Mesenteric fat pad (tissue), 1 donor: ENCODE measurements around the gene VAV2. TPM values are rescaled to one million over a fixed set of nuclear protein-coding genes. Genes with fewer than 3 reads are reported as not detected.

ENCODE experiments used
- DNase-seq: peaks from one replicate; pipeline ENCODE4 v3.0.0-alpha.2; 2020; ENCODE audit warnings: low spot score
- long read RNA-seq: library from polyadenylated mRNA; unstranded; transcript quantifications from one replicate; pipeline ENCODE4 v2.0.0, GENCODE V29; 2020
- total RNA-seq: library from RNA; stranded (reverse); fragmentation: NEBNext Ultra II Directional; extraction: Animal tissue kit (Norgen Biotek cat#: 25700); gene quantifications from one replicate; pipeline ENCODE4 v1.2.1, GENCODE V29; 2021
- donor health status: DM: yes; HTN: yes; CAD: no.

Gene VAV2, protein sequence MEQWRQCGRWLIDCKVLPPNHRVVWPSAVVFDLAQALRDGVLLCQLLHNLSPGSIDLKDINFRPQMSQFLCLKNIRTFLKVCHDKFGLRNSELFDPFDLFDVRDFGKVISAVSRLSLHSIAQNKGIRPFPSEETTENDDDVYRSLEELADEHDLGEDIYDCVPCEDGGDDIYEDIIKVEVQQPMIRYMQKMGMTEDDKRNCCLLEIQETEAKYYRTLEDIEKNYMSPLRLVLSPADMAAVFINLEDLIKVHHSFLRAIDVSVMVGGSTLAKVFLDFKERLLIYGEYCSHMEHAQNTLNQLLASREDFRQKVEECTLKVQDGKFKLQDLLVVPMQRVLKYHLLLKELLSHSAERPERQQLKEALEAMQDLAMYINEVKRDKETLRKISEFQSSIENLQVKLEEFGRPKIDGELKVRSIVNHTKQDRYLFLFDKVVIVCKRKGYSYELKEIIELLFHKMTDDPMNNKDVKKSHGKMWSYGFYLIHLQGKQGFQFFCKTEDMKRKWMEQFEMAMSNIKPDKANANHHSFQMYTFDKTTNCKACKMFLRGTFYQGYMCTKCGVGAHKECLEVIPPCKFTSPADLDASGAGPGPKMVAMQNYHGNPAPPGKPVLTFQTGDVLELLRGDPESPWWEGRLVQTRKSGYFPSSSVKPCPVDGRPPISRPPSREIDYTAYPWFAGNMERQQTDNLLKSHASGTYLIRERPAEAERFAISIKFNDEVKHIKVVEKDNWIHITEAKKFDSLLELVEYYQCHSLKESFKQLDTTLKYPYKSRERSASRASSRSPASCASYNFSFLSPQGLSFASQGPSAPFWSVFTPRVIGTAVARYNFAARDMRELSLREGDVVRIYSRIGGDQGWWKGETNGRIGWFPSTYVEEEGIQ
- total RNA-seq = 19.3 TPM
- long read RNA-seq, partial matches to known transcripts = 11 of 27 reads
- long read RNA-seq, other reads (novel, unspliced or antisense) = 16 of 27 reads

DNA sequence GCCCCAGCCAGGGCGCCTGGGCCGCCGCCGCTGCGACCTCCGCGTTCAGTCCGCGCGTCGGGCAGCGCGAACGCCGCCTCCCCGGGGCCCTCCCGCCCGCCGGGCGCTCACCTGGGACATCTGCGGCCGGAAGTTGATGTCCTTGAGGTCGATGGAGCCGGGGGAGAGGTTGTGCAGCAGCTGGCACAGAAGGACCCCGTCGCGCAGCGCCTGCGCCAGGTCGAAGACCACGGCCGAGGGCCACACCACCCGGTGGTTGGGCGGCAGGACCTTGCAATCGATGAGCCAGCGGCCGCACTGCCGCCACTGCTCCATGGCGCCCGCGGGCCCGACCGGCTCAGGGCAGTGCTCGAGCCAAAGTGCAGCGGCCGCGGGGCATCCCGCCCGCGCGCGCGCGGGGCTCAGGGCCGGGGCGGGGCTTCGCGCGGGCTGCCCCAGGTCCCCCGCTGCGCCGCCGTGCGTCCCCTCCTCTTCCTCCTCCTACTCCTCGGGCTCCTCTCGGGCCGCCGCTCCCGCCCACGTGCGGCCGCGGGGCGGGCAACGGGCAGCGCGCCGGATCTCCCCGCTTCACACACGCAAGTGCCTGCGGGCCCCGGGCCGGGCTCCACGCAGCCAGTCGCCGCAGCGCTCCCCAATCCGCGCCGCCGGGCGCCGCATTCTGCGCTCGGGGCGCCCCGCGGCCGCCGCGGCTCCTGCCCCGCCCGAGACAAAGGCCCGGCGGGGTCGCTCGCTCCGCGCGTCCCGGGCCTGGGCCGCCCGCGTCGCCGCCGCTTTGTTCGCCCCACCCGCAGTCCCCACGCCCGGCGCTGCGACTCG, at the start of gene VAV2:
TSS of gene VAV2 (minus strand) at position 361 of the 816 bp plus-strand sequence. CDS start at position 315, 46 bp downstream.
- no peak for DNase-seq

DNA sequence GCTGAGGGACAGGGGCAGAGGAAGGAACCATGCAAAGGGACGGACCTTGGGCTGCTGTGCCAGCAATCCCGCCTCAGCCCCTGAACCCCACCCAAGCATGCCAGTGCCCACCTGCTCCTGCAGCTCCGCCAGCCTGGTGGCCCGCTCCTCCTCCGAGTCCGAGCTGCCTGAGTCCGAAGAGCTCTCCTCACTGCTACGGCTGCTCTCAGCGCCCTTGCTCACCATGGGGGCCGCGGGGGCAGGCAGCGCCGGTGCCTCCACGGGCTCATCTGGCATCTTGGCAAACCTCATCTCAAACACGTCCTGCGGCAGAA, 49.5 kb upstream of the VAV2 start:
- no peak for DNase-seq

- no peak for DNase-seq
These were observed 48.9 kb upstream of the VAV2 start for GRCh38 chr9:134040781-134041648.

DNA sequence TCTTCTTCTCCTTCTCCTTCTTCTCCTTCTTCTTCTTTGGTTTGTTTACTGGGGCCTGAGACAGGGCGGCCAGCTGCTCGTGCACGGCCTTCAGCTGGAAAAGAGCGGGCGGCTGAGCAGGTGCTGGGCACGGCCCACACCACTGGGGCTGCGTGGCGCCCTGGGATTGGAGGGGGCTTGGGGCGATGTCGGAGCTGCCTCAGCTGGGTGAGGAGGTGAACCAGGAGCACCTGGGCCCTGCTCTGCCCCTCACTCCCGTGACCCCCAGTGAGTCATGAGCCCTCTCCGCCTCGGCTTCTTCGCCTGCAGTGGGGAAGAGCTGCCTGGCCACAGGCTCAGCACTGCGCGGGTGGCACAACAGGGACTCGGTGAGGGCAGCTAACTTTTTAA, 48.0 kb upstream of the VAV2 start:
- DNase-seq = no peak

DNA sequence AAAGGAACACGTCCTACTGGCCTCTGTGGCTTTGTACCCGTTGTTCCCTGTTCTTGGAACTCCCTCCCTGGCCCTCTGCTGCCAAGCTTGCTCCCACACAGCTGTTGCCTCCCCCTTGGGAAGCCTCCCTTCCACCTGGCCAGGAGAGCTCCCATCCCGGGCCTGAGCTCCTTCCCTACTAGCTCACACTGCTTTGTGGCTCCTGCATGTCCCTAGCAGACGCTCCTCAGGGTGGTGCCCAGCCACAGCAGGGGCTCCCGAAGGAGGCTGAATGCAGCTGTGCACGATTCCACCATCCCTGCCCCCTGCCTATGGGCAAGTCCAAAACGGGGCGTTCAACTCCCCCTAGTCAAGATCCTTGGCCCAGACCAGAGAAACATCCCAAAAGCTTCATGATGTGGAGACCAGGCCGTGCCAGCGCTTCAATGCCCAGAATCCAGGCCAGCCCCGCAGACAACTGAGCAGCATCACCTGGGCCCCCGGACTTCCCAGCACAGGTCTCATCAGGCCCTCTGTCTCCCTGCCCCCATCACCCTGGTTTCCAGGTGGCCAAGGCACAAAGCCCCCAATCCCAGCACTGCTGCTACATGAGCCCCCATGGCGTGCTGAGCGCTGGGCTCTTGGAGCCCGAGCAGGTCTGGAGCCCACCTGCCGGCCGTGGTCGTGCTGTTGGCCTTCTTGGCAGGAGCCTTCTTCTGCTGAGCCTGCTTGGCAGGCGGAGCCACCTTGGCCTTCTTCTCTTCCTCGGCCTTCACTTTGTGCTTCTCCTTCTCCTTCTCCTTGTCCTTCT, 47.5 kb upstream of the VAV2 start:
- DNase-seq = no peak

- DNase-seq = no peak
These were observed 45.5 kb upstream of the VAV2 start for GRCh38 chr9:134037641-134038040.

DNA sequence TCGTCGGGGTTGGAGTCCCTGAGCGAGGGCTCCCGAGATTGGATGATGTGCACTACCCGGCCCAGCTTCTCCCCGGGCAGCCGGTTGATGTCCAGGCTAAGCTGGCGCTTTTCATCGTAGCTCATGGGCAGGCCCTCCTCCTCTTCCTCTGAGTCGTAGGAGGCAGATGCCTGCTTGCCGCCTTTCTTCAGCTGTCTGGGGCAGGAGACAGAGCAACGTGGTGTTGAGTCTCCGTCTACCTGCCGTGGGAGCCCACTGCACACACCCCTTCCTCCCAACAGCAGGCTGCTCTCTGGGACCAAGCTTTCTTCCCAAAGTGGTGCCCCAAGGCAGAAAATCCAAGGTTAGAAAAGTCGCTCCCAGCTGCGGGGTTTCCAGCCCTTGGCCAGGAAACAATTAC, 44.0 kb upstream of the VAV2 start:
- no peak for DNase-seq

GRCh38 chr9:134035041-134036039, 43.2 kb upstream of the VAV2 start:
- no peak for DNase-seq

- no peak for DNase-seq
These were observed 42.3 kb upstream of the VAV2 start for GRCh38 chr9:134034215-134035040.

- DNase-seq = no peak
These were observed 41.5 kb upstream of the VAV2 start for GRCh38 chr9:134033516-134034214.

GRCh38 chr9:134032456-134033222, 40.5 kb upstream of the VAV2 start:
- no peak for DNase-seq

DNA sequence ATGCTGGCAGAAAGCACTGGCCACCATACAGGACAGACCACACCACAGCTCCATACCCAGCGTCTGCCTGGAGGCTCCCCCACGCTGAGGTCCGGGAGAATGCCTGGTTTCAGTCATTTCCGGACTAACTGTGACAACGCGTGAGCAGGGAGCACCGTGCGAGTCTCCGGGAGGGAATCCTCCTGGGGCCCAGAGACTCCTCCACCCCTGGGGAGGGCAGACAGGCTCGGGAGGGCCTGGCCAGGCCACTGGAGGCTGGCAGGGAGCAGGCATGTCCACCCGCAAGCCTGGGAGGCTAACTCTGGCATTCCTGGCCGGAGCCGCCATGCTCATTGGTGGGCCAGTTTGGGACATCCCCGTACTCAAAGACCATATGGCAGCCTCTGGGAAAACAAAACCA, 39.7 kb upstream of the VAV2 start:
- DNase-seq = no peak

GRCh38 chr9:134030821-134031470, 38.8 kb upstream of the VAV2 start:
- no peak for DNase-seq

DNA sequence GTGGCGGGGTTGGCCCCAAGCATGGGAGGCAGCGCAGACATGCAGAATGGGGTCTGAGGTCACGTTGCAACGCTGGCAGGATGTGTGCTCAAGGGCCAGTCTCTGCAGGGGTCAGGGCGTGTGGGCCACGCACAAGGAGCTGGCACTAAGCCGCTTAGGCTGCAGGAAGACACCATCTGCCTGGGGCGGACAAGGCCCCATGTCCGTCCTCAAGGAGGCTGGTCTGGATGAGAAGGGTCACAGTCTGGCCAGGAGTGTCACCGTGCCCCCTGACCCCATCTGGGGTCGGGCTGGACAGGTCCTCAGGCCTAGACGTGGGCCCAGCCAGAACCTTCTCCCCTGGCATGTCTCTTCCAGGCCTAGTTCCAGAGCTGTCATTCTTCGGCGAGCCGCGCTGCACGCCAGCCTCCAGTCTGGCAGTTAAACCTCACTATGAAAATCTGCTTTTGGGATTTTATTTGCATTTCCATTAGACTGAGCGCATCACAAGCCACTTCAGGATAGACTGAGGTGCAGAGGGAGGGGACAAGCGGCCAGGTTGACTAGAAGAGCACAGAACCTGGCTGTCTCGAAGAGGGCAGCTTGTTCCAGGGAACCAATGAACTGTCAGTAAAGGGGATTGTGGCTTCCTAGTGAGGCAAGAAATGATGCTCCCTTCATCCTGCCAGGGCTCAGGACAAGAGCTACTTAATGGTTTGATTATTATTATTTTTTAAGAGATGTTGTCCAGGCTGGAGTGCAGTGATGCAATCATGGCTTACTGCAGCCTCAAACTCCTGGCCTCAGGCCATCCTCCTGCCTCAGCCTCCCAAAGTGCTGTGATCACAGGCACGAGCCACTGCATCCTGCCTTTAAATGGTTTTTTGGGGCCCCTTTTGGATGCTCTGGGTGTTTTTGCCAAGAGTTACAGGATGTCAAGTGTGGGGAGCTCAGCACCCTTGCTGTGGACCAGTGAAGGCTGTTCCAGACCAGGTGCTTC, 37.4 kb upstream of the VAV2 start:
- DNase-seq = no peak
